Globus pallidus (tissue), 1 donor: ENCODE measurements around the gene HPSE2.

Experiments
- DNase-seq: peaks from one replicate; pipeline ENCODE4 v3.0.0-alpha.2; 2015; ENCODE audit warnings: low spot score

The HPSE2 gene

DNA sequence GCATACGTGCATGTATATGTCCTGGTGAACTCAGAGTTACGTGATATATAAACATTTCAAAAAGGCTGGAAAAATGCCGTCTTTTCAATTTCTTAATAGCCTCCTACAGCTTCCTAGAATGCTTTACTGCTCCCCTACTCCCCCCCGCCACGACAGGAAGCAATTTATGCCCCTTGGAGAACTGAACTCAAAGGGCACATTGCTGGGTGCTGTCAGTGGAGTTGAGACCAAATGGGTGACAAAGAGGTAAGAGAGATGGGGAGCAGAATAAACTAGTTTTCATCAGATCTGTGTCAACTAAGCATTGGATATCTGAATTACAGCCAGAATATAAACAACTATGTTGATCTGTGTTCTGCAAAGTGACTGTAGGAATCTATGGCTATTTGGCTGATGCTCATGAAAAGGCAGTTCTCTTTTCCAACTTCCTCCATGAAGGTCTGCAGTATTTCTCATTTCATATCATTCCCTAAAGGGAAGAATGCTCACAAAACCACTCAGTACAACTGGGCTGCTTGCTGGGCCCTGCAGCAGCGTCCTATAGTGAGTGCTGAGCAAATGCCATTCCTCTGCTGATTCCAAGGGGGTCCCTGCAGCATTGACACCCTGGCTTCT is 617.6 kb downstream of the HPSE2 start:
- DNase-seq: no peak

- DNase-seq: no peak
Measured at GRCh38 chr10:98613446-98613845, 622.2 kb downstream of the HPSE2 start.

DNA sequence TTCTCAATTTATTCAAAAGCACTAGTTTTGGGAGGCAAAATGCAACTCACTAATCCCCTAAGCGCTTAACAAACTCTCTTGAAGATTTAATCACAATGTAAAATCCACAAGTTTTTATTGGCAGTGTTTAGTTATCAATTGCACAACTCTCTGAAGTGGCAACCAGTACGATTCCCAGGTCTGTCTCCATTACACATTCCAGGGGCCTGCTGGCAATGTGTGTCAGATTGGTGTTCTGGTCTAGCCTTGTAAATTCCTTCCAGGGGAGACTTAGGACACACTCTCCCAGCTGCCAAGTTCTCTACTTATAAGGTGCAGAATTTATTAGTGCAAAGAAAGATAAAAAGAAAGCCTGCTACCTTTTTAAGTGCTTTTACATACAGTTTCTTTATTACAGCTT is 624.2 kb downstream of the HPSE2 start:
- DNase-seq: no peak

- no peak for DNase-seq
Measured at GRCh38 chr10:98610836-98611235, 624.8 kb downstream of the HPSE2 start.

- no peak for DNase-seq
Measured at GRCh38 chr10:98610301-98610700, 625.4 kb downstream of the HPSE2 start.

DNA sequence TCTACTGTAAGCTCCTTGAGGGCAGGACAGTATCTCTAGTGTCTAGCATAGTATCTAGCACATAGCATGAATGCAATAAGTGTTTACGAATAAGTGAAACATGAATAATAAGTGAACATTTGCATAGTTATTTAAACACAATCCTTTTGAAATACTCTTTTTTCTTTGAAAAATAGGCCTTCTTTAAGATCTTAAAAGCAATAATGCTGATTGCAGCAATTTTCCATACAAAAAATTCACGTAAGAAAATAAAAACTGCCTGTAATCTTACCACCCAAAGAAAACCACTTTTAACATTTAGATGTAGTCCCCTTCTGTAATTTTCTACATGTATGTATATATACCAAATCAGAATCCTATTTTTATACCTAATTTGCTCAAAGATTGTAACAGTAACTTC is 626.4 kb downstream of the HPSE2 start:
- no peak for DNase-seq

DNA sequence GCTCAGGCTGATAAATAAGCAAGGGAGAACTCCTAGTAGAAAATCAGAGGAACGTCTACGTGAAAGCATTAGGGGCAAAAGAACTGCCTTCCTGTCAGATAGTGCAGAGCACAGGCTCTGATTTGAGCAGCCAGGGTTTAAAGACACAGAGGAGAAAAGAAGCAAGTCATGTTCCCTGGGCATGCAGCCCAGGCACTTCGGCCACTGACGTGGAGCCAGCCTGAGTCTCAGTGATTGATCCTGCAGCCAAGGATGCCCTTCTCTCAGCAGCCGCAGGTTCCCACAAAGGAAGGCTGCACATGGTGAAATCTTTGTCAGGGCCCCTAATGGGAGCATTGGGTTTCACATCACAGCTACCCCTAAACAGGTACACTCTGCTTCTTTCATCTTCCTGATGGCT is 627.2 kb downstream of the HPSE2 start:
- DNase-seq: peak; percentile 35

GRCh38 chr10:98602224-98602623 is 633.4 kb downstream of the HPSE2 start:
- no peak for DNase-seq

DNA sequence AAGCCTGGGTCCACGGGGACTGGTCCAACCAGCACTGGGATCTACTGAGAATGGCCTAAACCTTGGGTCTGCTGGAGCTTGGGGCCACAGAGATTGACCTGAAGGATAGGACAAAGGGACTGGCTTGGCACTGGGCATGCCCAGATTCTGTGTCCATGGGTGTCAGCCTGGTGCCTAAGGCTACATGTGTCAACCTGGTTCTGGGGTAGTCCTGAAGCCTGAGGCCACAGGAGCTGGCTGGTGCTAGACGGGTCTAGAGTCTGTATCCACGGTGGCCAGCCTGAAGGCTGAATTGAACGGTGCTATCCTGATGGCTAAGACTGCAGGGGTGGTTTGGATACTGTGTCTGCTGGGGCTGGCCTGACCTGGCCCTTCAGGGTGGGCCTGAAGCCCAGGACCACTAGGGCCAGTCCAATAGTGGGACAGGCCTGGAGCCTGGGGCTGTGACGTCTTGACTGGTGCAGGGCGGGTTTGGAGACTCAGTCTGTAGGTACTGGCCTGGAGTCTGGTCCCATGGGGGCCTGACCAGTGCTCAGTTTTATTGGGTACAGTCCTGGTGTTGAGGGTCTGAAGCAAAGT is 636.5 kb downstream of the HPSE2 start:
- no peak for DNase-seq

GRCh38 chr10:98596404-98596803 is 639.2 kb downstream of the HPSE2 start:
- no peak for DNase-seq

DNA sequence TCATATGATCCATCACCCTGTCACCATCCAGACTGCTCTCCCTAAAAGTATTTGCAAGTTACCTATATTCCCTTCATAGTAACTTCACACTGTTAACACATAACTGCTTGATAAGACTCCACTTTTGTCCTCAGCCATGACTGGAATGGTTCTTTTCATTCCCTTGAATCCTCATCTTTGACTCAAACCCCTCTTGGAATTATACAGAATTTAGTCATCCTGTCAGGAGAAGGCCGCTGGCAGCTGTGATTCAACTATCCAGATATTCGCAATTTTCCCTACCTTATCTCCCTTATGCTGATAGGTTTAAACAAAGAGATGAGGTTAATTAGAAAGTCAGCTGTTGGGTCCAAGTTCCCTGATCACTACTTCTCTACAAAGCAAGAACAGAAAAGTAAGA is 646.0 kb downstream of the HPSE2 start:
- DNase-seq: no peak

DNA sequence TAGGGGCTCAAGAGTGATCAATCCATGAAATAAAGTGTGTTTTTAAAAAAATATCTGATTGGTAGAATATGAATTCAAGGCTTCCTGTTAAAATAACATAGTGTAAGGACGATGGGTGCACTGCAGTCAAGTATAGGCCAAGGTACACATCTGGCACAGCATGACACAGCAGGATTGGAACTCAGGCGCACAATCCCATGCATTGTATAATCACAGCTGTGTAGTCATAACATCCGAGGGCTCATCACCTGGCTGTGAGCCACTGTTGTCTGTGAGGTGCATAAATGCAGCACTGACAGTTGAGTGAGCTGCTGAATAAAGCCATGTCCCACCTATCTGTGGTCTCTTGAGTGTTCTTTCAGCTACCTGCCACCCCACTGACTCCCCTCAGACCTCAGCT is 646.6 kb downstream of the HPSE2 start:
- peak; percentile 40 for DNase-seq

DNA sequence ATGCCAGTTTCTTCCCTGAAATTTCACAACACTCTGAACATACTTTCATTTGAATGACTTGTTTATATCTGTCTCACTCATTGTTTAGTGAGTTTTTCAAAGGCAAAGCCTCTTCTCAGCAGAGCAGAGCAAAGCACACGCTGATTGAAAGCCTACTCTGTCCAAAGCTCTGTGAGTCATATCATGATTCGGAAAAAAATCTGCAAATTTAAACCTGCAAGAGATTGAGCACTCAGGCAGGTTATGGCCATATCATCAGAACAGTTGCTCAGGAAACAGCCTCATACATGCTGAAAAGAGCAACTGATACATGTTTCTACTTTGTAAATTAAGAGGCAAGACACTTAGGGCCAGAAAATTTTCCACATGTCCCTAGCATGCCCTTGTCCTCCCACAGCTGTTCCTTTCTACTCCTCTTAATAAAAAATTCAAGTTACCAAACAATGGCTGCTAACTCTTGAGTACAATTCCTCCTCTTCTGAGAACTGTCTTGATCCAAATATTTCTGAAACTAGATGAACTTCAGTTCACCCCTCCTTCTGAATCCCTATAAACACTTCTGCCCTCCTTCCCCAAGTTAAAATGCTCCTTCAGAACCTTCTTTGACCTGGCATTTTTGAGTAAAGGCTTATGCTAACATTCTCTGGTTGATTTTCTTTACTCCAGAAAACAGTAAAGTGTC is 648.4 kb downstream of the HPSE2 start:
- DNase-seq: peak; percentile 27

GRCh38 chr10:98586096-98586495 is 649.6 kb downstream of the HPSE2 start:
- DNase-seq: no peak

DNA sequence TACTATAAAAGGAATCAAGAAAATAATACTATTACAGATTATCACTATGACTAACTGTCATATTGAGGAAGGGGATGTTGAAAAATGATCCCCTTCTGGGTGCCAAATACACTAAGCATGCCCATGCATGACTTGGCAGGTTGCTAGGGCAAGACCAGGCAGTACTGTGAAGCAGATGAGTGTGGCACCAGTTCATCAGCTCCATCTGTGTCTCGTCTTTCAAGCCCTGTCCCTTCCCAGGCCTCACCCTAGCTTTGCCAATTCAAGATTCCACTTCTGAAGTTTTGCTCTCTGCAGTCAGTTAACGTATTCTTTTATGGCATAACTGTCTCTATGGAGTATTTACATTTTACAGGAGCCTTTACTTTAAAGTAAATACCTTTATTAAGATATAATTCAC is 653.3 kb downstream of the HPSE2 start:
- DNase-seq: no peak

- DNase-seq: no peak
Measured at GRCh38 chr10:98577578-98577977, 658.1 kb downstream of the HPSE2 start.

GRCh38 chr10:98577168-98577567 is 658.5 kb downstream of the HPSE2 start:
- no peak for DNase-seq

- DNase-seq: no peak
Measured at GRCh38 chr10:98576096-98576495, 659.6 kb downstream of the HPSE2 start.

- no peak for DNase-seq
Measured at GRCh38 chr10:98572594-98572993, 663.1 kb downstream of the HPSE2 start.

DNA sequence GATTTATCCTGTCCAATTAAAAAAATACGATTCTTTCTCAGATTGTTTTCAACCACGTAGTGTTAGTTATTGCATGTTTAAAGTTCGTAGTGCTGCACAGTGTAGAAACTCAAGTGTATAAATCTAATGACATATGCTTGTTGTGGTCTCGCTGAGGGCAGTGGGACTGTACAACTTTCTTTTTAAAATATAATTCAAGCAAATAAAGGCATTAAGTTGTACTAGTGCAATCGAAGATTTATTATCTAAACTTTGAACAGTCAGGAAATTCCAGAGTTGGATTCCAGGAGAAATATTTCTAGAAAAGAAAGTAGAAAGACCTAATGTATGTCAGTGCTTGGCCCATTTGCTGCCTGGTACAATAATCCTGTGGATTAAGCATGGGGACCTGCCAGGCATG is 664.8 kb downstream of the HPSE2 start:
- no peak for DNase-seq

DNA sequence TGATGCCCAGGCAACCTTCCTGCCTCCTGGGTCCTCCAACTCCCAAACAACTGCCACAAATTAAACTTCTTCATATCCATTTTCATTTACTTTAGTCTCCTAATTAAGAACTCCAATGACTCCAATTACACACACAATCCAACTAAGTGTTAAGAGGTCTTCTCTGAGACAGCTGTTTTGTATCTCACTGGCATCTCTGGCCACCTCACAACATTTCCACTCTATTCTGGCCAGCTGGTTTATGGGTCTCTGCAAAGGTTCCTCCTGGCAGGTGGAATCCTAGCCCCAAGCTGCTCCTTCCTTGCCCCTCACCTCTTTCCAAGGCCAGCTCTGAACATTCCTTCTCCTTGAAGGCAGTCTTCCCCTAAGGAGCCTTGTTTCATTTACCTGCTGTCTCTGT is 665.8 kb downstream of the HPSE2 start:
- DNase-seq: no peak

- no peak for DNase-seq
Measured at GRCh38 chr10:98568551-98568950, 667.1 kb downstream of the HPSE2 start.

- DNase-seq: no peak
Measured at GRCh38 chr10:98567391-98568133, 668.1 kb downstream of the HPSE2 start.
